Astrocyte of the hippocampus (primary cell): Measurements from ENCODE around the gene TMEM179.

Experiments used
- DNase-seq: peaks from one replicate; pipeline ENCODE4 v3.0.0; 2011; ENCODE audit warnings: low read depth, low spot score

The TMEM179 gene

DNA sequence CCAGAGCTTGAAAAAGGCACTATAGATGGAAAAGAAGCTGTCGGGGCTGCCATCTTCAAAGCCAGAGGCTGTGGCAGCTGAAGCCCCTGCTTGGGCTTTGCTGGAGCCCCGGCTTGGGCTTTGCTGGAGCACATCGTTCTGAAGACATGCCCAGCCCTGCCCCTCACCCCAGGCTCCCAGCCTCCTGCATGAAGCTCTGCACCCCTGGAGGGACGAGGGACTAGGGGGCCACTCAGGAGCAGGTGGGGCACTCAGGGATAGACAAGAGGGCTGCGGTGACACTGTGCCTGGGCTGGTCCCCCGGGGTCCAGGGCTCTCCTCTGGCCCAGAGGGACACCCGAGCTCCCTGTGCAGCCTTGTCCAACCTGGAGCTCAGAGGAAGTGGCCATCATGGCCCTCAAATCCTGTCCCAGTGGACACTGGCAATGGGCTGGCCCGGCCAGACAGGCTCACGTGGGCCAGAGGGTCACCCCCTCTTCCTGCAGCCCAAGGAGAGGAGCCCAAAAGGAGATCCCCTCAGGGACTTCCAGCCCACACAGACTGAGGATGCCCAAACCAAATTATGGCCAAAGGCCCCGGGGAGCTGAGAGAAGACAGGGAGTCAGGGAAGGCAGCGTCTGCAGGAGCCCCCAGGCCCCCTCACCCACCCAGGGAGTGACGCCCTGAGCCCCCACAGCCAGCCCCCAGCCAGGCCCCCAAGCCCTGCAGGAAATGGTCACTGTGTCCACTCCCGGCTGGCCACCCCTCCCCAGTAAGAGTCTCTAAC is 48.1 kb downstream of the TMEM179 start:
- no peak for DNase-seq

DNA sequence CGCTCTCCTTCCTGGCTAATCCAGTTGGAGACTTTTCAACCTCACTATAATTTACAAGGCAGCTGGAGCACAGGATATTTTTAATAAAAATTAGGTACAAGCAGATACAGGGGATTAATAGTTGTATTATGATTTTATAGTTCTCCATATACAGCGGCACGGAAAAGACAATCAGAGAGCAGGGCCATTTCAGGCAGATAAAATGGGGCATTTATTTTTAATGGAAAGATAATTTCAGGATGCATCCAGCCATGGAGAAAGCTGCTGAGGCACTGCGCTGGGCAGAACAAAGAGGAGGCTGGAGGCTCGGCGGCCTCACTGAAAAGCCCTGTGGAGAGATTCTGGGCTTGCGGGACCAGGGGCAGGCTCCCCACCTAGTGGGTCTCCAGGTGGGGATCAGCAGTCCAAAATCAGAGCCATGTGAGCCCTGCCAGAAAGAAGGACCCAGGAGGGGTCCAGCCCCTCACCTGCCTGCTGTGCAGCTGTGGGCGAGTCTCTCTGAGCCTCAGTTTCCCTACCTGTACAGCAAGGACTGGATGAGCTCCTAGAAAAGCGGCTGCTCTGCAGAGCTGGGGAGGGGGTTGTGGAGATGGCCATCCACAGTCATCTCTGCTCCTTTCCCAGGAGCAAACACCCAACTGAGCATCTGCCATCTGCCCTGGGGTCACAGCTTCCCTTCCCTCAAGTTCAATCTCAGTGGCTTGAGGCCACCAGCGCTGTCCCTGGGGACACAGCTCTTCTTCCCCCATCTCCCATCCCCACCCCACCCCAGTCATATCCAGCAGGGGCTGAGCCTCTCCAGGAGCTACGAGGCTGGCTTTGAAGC is 48.9 kb downstream of the TMEM179 start:
- no peak for DNase-seq

- DNase-seq, result peak; percentile 36
Observed at GRCh38 chr14:104554608-104555429, 49.8 kb downstream of the TMEM179 start.

GRCh38 chr14:104554088-104554607 is 50.4 kb downstream of the TMEM179 start:
- DNase-seq, result no peak

DNA sequence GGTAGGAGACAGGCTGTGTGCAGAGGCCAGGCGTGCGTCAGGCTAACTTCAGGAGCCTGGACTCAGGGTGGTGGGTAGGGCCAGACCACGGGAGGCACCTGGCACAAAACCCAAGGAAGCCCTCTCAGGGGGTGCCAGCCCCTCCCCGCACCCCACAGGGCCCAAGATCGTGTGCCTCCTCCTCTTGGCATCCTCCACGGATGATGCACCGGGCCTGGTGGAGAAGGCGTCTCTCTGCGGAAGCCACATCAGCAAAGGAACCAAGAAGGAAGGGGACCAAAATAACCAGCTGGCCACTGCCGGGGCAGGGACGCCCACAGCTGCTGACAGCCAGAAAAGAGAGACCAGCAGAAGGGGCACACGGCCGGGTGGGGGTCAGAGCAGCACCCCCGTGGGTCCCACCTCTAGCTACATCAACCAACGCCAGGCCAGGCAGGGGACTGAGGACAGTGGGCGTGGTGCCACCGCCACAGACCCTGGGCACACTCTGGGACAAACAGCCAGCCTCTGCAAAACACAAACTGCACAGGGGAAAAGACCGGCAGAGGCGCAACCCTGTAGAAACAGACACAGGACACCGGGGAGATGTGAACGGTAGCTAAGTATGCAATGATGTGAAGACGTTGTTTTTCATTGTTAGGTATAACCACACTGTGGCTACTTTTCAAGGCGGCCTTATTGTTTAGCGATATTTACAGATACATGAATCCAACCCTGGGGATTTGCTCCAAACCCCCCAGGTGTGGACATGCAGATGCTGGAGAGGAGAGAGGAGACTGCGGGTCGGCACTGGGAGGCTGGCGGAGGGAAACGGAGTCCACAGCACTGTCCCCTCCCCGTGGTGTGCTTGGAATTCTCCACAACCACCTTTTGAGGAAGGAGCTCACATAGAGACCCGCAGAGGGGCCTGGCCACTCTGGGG is 51.1 kb downstream of the TMEM179 start:
- no peak for DNase-seq

DNA sequence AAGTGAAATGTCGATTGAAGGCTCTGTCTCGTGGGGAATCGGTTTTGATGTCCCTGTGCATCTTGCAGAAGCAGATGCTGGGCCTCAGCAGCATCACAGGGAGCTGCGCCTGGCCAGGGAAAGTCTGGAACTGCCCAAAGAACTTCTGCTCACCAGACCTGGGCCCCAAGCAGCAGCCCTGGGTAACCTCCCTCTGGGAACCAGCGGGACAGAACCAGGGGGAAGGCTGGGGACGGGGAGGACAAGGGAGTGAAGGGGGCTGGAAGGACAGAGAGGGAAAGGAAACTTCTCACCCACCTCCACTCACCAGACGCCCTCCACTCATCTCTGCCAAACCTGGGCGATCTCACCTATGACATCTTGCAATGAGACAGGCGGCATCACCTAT is 51.8 kb downstream of the TMEM179 start:
- no peak for DNase-seq

DNA sequence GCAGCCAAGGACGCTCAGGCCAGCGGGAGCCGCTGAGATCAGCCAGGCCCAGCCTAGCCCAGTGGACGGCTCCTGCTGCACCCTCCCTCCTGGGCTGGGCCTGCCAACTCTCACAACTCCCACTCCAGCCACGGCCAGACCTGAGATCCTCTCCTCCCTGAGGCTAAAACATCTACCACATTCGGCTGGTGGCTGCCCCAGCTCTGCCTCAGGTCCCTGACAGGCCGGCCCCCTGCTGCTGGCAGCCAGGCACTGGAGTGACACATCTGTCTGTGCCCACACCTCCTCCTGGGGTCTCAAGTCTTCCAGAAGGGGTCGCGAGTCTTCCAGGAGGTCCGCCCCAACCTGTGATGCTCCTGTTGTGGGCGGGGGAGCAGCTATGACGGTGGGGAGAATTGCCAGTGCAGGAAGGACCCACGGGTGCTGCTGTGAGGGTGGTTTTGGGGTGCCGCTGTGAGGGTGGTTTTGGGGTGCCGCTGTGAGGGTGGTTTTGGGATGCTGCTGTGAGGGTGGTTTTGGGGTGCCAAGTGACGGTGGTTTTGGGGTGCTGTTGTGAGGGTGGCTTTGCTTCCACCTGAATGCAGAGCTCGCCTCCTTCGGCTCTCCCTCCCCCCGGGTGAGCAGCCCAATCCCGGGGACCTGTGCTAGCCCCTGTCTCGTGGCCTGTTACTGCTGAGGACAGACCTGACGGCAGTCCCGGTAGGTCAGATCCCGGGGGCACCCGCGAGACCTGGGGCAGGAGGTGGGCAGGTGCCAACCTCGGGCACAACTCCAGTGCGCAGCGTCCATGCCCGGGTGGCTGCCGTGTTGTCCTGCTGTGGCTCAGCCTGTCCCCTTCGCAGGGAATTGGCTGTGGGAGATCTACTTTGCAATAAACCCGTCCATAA is 52.5 kb downstream of the TMEM179 start:
- no peak for DNase-seq

DNA sequence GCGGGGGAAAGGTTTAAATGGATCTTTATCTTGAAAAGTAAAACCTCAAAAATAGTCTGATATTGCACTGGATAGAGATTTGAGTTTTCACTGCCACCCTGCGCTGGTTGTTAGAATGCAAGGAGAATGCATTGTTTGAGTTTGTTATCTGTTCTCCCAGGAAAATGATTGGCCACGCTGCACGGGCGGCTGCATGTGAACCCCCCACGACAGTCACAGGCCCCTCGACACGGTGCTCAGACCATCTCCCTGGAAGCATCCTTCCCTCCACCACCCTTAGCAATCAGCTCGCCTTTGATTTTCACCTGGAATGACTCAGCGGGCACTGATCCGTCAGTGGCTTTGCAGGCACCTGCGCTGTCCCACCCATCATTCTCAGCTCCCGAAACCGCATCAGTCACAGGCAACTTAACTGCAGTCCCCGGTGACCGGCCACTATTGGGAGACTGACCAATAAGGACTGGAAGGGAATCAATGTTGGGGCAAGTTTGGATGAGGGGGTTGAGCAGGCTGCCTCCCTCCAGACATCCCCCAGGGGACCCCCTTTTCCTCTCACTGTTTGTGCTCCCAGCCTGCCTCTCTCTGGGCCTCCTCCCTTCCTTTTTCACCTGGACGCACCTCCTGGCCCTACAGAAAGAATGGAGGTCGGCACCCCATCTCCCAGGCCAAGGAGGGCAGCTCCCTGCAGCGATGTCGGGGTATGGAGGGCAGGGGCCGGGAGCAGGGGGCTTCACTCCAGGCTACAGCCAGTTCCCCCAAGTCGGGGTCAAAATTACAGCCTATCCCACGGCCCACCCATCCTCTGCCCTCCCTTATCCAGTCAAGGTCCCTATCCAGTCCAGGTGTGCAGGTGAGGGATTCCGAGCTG is 53.5 kb downstream of the TMEM179 start:
- DNase-seq, result no peak

- no peak for DNase-seq
Observed at GRCh38 chr14:104550340-104550860, 54.2 kb downstream of the TMEM179 start.

DNA sequence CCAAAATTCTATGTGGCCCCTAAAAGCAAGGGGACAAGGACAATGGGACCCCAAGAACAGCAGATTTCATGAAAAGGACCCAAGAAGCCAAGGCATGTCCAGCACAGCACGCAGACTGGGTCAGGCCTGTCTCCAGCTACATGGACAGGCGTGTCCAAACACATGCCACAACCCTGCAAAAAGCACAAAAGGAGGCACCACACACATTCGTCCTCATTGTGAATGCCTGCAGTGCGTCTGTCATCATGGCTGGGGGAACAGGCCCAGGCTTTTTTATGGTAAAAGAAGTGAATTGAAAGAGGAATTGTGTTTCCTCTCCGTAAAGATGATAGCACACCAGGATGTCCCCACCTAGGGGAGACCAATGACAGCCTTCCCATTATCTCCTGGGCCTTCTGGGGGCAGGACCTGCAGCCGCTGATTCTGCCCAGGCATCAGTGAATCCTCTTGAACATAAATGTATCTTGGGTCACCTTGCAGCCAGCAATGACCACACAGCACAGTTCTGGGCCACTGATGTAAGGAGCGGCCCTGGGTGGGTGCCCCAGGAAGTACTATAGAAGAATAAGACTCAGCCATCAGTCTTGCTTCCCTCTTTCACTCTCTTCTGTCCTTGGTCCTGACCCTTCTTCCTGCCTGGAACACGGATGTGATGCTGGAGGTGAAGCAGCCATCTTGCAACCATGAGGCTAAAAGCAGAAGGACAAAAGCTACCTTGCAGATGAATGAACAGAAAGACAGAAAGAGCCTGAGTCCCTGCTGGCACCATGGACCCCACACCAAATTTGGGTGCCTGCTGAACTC is 54.8 kb downstream of the TMEM179 start:
- no peak for DNase-seq

- DNase-seq, result no peak
Observed at GRCh38 chr14:104548802-104549535, 55.6 kb downstream of the TMEM179 start.

DNA sequence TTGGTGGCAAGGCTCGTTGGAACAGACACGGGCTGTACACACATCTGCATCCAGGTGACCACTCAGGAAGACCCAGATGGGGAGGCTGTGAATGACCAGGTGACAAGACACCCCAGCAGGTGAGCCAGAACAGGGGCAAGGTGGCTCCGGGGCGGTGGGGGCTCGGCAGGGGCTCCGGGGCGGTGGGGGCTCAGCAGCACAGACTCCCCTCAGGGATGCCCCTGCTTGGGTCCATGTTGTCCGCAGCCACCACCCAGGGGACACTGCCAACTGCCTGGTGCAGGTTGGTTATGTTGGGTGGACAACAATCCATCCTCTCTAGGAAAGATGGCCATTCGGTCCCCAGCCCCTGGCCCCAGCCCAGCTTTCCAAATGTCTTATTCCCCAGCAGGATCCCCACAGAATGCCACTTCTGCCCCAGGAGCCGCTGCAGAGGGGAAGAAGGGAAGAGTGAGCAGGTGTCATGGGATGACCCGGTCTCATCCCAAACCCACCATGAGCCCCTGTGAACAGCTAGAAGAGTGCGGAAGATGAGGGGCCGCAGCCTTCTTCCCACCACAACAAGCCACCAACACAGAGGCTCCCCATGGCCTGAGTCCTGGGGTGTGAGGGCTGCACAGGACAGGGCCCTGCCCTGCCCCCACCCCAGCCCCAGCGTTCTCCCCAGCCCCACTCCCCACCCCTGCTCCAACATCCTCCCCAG is 56.4 kb downstream of the TMEM179 start:
- no peak for DNase-seq

- no peak for DNase-seq
Observed at GRCh38 chr14:104547310-104547997, 57.1 kb downstream of the TMEM179 start.

DNA sequence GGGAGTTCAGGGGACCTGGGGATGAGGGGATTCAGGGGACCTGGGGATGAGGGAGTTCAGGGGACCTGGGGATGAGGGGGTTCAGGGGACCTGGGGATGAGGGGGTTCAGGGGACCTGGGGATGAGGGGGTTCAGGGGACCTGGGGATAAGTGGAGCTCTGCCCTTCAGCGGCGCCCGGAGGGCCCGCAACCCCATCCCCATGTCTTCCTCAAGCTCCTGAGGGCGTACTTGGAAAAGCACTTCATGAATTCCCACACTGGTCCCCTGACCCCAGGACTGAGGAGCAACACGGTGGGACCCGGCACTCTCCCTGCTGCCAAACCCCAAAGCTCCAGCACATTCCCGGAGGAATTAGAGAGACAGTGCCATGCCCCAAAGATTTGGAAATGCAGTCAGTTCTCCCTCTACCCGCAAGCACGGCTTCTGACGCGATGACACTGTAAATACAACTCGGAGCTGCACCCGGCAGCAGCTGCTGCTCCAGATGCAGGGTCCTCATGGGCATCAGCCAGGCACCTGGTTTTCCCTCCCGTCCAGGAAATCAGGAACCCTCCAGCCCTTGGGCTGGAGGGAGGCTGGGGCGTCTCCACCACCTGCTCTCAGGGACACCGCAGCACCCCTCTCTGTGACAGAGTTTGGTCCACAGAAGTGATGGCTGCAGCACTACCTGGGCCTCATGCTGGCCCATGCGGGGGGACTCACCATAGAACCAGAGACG is 57.8 kb downstream of the TMEM179 start:
- no peak for DNase-seq

DNA sequence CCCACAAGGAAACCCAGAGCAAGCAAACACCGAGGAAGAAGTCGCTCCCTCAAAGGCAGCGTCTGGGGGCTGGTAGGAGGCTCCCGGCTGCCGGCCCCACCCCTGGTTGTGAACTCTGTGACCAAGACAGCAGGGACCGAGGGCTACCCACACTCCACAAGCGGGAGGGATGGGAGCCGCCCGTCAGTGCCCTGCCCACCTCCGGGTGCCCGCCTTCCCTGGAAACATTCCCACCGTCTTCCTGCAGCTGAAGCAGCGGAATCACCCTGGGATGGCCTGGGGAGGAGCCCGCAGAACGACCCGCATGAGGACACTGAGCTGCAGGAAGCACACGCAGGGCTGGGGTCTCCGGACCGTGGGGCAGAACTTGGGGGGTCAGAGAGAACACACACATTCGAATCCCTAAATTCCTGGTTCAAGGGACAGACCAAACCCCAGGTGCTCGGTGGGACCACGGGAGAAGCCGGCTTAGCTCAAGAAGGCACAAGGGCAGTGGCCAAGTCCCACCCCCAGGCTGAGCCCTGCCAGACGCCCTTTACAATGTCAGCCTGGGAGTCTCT is 58.5 kb downstream of the TMEM179 start:
- no peak for DNase-seq
